Fibroblast of lung (primary cell): ENCODE results near the gene ITFG1. TPM values are rescaled to one million over a fixed set of nuclear protein-coding genes. Genes with fewer than 3 reads are reported as not detected.

ENCODE experiments used
- DNase-seq, 2 donors: peaks; one replicate each; pipeline versions ENCODE4 v3.0.0 to v3.0.0-alpha.2; 2010; ENCODE audit warnings: low read depth in 2 of 2
- H2AFZ ChIP-seq: 2 replicates; pipeline ENCODE4 v1.5.1; 2012; ENCODE audit warnings: low read length, control low read depth, inconsistent platforms
- H3K27ac ChIP-seq: 2 replicates; pipeline ENCODE4 v1.5.1; 2011; ENCODE audit warnings: low read length, control low read depth; ENCODE audit not compliant: insufficient read depth
- H3K27me3 ChIP-seq: 2 replicates; pipeline ENCODE4 v1.5.1; 2011; ENCODE audit warnings: mild to moderate bottlenecking, low read length; ENCODE audit not compliant: control insufficient read depth, insufficient read depth
- H3K36me3 ChIP-seq: 2 replicates; pipeline ENCODE4 v1.5.1; 2011; ENCODE audit warnings: low read length; ENCODE audit not compliant: control insufficient read depth, insufficient read depth
- H3K4me1 ChIP-seq: 2 replicates; pipeline ENCODE4 v1.5.1; 2011; ENCODE audit warnings: low read length; ENCODE audit not compliant: control insufficient read depth, insufficient read depth; ENCODE audit errors: extremely low read depth
- H3K4me2 ChIP-seq: 2 replicates; pipeline ENCODE4 v1.5.1; 2011; ENCODE audit warnings: low read length, control low read depth; ENCODE audit not compliant: insufficient read depth; ENCODE audit errors: extremely low read depth
- H3K4me3 ChIP-seq, 4 experiments: fragments of 200-600 bp in 1 of 4; sonication (generic) in 1 of 4; replicated peaks in 1 of 4; 2 replicates each; pipeline ENCODE4 v1.5.1; 2011 to 2016; ENCODE audit warnings: low read length in 4 of 4, low read depth in 3 of 4, mild to moderate bottlenecking in 3 of 4, control low read depth in 2 of 4, inconsistent platforms in 1 of 4, mixed read lengths in 1 of 4; ENCODE audit not compliant: insufficient read depth in 1 of 4; ENCODE audit errors: control extremely low read depth in 1 of 4
- H3K79me2 ChIP-seq: 2 replicates; pipeline ENCODE4 v1.5.1; 2012; ENCODE audit warnings: mild to moderate bottlenecking, low read length, inconsistent platforms; ENCODE audit not compliant: control insufficient read depth, insufficient read depth
- H3K9ac ChIP-seq: 2 replicates; pipeline ENCODE4 v1.5.1; 2011; ENCODE audit warnings: mild to moderate bottlenecking, low read length, control low read depth; ENCODE audit not compliant: insufficient read depth
- H3K9me3 ChIP-seq: 2 replicates; pipeline ENCODE4 v1.5.1; 2012; ENCODE audit warnings: low read depth, low read length; ENCODE audit not compliant: control insufficient read depth, insufficient read depth
- H4K20me1 ChIP-seq: 2 replicates; pipeline ENCODE4 v1.5.1; 2011; ENCODE audit warnings: low read length; ENCODE audit not compliant: control insufficient read depth, insufficient read depth; ENCODE audit errors: extremely low read depth
- CTCF ChIP-seq, 2 donors: IDR thresholded peaks in 1 of 2; conservative IDR thresholded peaks in 1 of 2; 1 replicate in 1 of 2; 2 replicates in 1 of 2; pipeline ENCODE4 v1.5.1; 2011 to 2012; ENCODE audit warnings: low read length in 2 of 2, control low read depth in 1 of 2, inconsistent platforms in 1 of 2, low read depth in 1 of 2, mild to moderate bottlenecking in 1 of 2
- EZH2 ChIP-seq: IDR thresholded peaks from 2 replicates; pipeline ENCODE4 v1.5.1; 2012; ENCODE audit warnings: low read length, control low read depth, mild to moderate bottlenecking; ENCODE audit errors: missing control alignments
- polyA plus RNA-seq, 2 donors: library from polyadenylated mRNA; depleted of rRNA in 1 of 2; stranded (reverse) in 1 of 2; unstranded in 1 of 2; fragments of >200 nt; gene quantifications; 2 replicates each; pipeline ENCODE4 v1.2.1, GENCODE V29; 2011 to 2012; ENCODE audit warnings: missing spikeins in 1 of 2
- total RNA-seq: library from RNA; depleted of rRNA; stranded (reverse); fragments of >200 nt; gene quantifications from 2 replicates; pipeline ENCODE4 v1.2.1, GENCODE V29; 2014

The ITFG1 gene
- total and polyA plus RNA-seq, 2 donors (not counting 1 experiment from before 2014, with no cell fraction given), result 96.1 to 111 TPM

GRCh38 chr16:47142821-47143676 is 317.8 kb downstream of the ITFG1 start:
- no peaks in the 10 kb centered on the region for H3K79me2 ChIP-seq
- H4K20me1 ChIP-seq, result no peaks in the 10 kb centered on the region
- H3K4me2 ChIP-seq, result peak overlapping the region; percentile 84
- H3K27me3 ChIP-seq, result no peaks in the 10 kb centered on the region
- H3K9me3 ChIP-seq, result no peaks in the 10 kb centered on the region
- peak overlapping the region; percentile 49 for H3K27ac ChIP-seq
- H3K4me3 ChIP-seq, result peak overlapping the region; percentile 49 to 73 (median 60)
- H3K9ac ChIP-seq, result peak overlapping the region; percentile 58
- no peaks in the 10 kb centered on the region for H3K36me3 ChIP-seq
- H2AFZ ChIP-seq, result peak overlapping the region; percentile 72
- TF ChIP-seq CTCF (conservative IDR thresholded peaks at IDR 0.05 in 1 of 2, IDR thresholded peaks at IDR 0.05 in 1 of 2; ENCODE audit: low read depth in 1 of 2, low read length in 2 of 2) (peak; percentile 32 to 47), EZH2 (no peak)
- H3K4me1 ChIP-seq, result no peaks in the 10 kb centered on the region
- peak; percentile 62 to 63 for DNase-seq

DNA sequence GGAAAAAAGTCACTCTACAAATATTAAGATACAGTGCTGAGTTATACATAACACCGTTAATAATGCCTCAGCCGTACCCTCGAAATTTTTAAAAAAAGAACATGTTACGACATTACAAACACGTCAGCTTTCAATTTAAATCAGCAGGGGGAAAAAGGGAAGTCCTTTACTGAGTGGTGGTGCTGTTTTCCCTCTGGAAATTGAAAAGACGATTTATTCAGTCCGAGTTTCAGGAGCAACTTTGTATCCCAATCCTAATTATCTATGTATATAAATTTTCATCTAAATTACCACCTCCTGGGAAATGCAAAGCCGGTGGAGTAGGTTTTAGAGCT is 318.4 kb downstream of the ITFG1 start:
- Histone ChIP-seq H3K4me1 (no peaks in the 10 kb centered on the region), H3K36me3 (no peaks in the 10 kb centered on the region), H3K79me2 (peaks cover 2% of the 10 kb centered on the region), H3K27ac (no peak overlapping the region), H3K27me3 (no peaks in the 10 kb centered on the region), H3K9me3 (no peaks in the 10 kb centered on the region), H3K9ac (peak overlapping the region; percentile 58), H3K4me3 (peak overlapping the region; percentile 49 to 73 (median 60)), H4K20me1 (no peaks in the 10 kb centered on the region), H2AFZ (peak overlapping the region; percentile 23), H3K4me2 (peak overlapping the region; percentile 84)
- peak; percentile 44 to 60 for DNase-seq
- TF ChIP-seq CTCF (conservative IDR thresholded peaks at IDR 0.05 in 1 of 2, IDR thresholded peaks at IDR 0.05 in 1 of 2; ENCODE audit: low read depth in 1 of 2, low read length in 2 of 2) (no peak), EZH2 (no peak)

DNA sequence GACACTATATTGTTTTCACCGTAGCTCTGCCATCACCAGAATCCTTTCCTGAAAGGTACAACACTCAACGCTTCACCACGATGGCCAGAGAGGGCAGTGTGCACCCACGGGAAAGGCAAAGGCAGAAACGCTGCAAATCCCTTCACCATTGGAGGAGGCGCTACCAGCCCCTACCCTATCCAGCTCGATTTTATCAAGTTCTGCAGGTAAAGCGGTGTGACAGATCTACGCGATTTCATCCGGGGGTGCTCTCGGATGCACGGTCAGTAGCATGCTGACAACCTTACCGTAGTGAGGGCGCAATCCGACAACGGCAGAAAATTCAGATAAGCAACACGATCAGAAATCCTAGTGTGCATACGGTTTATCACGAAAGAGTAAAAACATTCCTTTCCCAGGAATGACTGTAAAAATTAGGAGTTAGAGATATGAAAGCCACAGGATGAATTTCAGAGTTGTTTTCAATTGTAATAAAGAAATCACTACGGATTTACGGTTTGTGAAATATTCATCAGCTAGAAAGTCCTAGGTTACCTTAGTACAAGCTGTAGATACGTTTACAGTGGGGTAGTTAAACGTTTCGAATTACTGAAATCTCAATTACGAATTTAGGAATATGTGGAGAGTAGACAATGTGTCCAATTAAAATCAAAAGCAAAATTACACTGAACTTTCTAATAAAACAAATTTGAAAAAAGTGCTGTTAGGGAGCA is 318.9 kb downstream of the ITFG1 start:
- no peaks in the 10 kb centered on the region for H3K36me3 ChIP-seq
- DNase-seq, result peak; percentile 83 to 85
- peak overlapping the region; percentile 84 for H3K4me2 ChIP-seq
- peak overlapping the region; percentile 49 to 73 (median 60) for H3K4me3 ChIP-seq
- TF ChIP-seq EZH2 (no peak), CTCF (conservative IDR thresholded peaks at IDR 0.05 in 1 of 2, IDR thresholded peaks at IDR 0.05 in 1 of 2; ENCODE audit: low read depth in 1 of 2, low read length in 2 of 2) (peak; percentile 99 to 100)
- H4K20me1 ChIP-seq, result no peaks in the 10 kb centered on the region
- H3K9me3 ChIP-seq, result no peaks in the 10 kb centered on the region
- H3K4me1 ChIP-seq, result no peaks in the 10 kb centered on the region
- H3K27ac ChIP-seq, result no peak overlapping the region
- H2AFZ ChIP-seq, result peak overlapping the region; percentile 63
- H3K79me2 ChIP-seq, result peaks cover 4% of the 10 kb centered on the region
- H3K27me3 ChIP-seq, result no peaks in the 10 kb centered on the region
- no peak overlapping the region for H3K9ac ChIP-seq
